Retinal pigment epithelial cell (primary cell): ENCODE results near the gene ZFP69.
"Not testable (repeated sequence)": the region's sequence is repeated elsewhere in the genome, so short reads cannot be mapped to it uniquely, and the experiment has no call there.

Source experiments
- DNase-seq: peaks from one replicate; pipeline ENCODE4 v3.0.0-alpha.2; 2010; ENCODE audit warnings: low read depth
- H3K4me3 ChIP-seq: 2 replicates; pipeline ENCODE4 v1.5.1; 2011; ENCODE audit warnings: mild to moderate bottlenecking, low read length, control low read depth, moderate library complexity
- TF ChIP-seq, protein P1 (sequence below): conservative IDR thresholded peaks from 2 replicates; pipeline ENCODE4 v1.5.1; 2011; ENCODE audit warnings: low read depth, low read length, control low read depth, inconsistent platforms

The ZFP69 gene

GRCh38 chr1:40475268-40475667 lies 1.8 kb upstream of the ZFP69 start:
- H3K4me3 ChIP-seq = no peak overlapping the region
- DNase-seq = no peak
- TF ChIP-seq, protein P1, sequence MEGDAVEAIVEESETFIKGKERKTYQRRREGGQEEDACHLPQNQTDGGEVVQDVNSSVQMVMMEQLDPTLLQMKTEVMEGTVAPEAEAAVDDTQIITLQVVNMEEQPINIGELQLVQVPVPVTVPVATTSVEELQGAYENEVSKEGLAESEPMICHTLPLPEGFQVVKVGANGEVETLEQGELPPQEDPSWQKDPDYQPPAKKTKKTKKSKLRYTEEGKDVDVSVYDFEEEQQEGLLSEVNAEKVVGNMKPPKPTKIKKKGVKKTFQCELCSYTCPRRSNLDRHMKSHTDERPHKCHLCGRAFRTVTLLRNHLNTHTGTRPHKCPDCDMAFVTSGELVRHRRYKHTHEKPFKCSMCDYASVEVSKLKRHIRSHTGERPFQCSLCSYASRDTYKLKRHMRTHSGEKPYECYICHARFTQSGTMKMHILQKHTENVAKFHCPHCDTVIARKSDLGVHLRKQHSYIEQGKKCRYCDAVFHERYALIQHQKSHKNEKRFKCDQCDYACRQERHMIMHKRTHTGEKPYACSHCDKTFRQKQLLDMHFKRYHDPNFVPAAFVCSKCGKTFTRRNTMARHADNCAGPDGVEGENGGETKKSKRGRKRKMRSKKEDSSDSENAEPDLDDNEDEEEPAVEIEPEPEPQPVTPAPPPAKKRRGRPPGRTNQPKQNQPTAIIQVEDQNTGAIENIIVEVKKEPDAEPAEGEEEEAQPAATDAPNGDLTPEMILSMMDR = no peak

DNA sequence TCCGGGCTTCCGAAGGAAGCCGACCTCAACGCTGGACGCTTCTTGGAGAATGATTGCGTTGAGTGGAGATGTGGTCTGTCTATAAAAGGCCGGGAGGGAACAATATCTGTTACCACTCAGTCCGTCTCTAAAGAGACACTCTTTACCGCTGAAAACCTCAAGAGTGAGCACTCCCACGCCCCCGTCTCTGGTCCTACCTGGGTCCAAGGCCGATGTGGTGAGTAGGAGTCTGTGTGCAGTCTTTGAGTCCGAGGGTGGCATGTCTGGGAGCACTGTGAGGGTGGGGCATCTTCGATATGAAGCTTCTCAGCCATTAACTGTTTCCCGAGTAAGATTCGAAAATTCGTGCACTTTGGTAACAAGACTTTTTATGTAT lies 576 bp downstream of the ZFP69 start:
- DNase-seq = no peak

GRCh38 chr1:40478276-40478675 lies 1.2 kb downstream of the ZFP69 start:
- H3K4me3 ChIP-seq = no peak overlapping the region
- no peak for DNase-seq
- TF ChIP-seq, protein P1 = no peak

More for the DNA sequence above, 576 bp downstream of the ZFP69 start:
- peak overlapping the region; percentile 74 for H3K4me3 ChIP-seq
- TF ChIP-seq, protein P1 = no peak

- H3K4me3 ChIP-seq = no peak overlapping the region
- DNase-seq = no peak
- TF ChIP-seq, protein P1 = no peak
These were observed 2.1 kb downstream of the ZFP69 start for GRCh38 chr1:40479156-40479555.

DNA sequence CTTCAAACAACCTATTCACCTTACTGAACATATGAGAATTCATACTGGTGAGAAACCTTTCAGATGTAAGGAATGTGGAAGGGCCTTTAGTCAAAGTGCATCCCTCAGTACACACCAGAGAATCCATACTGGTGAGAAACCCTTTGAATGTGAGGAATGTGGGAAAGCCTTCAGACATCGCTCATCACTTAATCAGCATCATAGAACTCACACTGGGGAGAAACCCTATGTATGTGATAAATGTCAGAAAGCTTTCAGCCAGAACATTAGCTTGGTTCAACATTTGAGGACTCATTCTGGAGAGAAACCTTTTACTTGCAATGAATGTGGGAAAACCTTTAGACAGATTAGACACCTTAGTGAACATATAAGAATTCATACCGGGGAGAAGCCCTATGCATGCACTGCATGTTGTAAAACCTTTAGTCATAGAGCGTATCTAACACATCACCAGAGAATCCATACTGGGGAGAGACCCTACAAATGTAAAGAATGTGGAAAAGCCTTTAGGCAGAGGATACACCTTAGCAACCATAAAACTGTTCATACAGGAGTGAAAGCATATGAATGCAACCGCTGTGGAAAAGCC lies 18.3 kb downstream of the ZFP69 start:
- TF ChIP-seq, protein P1 = no peak
- no peak overlapping the region for H3K4me3 ChIP-seq
- DNase-seq = no peak

- H3K4me3 ChIP-seq, DNase-seq: not testable (repeated sequence)
These were observed 25.6 kb downstream of the ZFP69 start for GRCh38 chr1:40502651-40503050.

- TF ChIP-seq, protein P1 = no peak
- DNase-seq = no peak
- H3K4me3 ChIP-seq = peak overlapping the region; percentile 76
These were observed 30.9 kb downstream of the ZFP69 start for GRCh38 chr1:40507973-40508372.
